NCI-H460 (cell line): ENCODE data around the gene SKIL. TPM values are rescaled to one million over a fixed set of nuclear protein-coding genes. Genes with fewer than 3 reads are reported as not detected.

Experiments used
- DNase-seq: peaks from one replicate; pipeline ENCODE4 v3.0.0-alpha.2; 2016; ENCODE audit warnings: low read depth; ENCODE audit errors: extremely low read depth
- total RNA-seq: library from RNA; depleted of rRNA; stranded (reverse); fragments of >200 nt; shearing (Covaris generic); gene quantifications from 2 replicates; pipeline ENCODE4 v1.2.3, GENCODE V29; 2014

SKIL gene
- total RNA-seq, 1 experiment from 2014 or later: 33.4 TPM

DNA sequence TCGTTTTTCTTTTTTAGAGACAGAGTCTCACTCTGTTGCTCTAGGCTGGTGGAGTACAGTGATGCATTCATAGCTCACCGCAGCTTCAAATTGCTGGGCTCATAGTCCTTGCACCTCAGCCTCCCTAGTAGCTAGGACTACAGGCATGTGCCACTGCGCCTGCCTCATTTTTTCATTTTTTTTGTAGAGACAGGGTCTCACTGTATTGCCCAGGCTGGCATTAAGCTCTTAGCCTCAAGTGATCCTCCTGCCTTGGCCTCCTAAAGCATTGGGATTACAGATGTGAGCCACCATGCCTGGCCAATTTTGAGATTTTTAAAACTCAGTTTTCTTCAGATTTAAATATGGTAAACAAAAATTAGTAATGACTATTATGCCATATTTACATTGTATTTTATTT, 29.0 kb downstream of the SKIL start:
- DNase-seq: no peak

DNA sequence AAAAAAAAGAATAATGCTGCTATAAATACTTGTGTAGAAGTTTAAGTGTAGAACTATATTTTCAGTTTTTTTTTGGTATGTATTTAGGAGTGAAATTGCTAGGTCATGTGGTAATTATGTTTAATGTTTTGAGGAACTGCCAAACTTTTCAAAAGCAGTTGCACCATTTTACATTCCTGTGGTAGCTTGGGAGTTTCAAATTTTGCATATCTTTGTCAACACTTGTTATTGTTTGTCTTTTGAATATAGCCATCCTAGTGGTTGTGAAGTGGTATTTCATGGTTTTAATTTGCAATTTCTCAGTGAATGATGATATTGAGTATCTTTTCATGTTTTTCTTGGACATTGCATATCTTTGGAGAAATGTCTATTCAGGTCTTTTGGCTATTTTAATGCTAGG, 30.4 kb downstream of the SKIL start:
- no peak for DNase-seq

DNA sequence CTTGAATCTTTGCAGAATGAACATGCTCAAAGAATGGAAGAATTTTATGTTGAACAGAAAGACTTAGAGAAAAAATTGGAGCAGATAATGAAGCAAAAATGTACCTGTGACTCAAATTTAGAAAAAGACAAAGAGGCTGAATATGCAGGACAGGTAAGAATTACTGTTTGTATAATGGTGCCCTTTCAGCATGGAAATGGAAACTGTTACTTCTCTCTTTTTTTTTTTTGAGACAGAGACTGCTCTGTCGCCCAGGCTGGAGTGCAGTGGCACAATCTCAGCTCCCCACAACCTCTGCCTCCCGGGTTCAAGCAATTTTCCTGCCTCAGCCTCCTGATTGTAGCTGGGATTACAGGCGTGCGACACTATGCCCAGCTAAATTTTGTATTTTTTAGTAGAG, 33.6 kb downstream of the SKIL start:
- no peak for DNase-seq

DNA sequence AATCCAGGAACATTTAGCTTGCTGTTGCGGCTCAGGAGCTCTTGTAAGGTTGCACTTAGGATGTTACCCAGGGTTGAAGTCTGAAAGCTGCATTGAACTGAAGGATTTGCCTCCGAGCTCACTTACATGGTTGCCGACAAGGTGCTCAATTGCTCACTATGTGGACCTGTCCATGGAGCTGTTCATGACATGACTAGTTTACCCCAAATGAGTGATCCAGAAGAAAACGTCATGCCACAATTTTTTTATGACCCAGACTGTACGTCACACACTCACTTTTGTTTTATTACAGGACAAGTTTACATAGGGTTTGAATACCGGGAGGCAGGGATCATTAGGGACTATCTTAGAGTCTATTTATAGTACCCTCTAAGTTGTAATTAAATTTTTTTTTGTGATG, 40.2 kb downstream of the SKIL start:
- no peak for DNase-seq

DNA sequence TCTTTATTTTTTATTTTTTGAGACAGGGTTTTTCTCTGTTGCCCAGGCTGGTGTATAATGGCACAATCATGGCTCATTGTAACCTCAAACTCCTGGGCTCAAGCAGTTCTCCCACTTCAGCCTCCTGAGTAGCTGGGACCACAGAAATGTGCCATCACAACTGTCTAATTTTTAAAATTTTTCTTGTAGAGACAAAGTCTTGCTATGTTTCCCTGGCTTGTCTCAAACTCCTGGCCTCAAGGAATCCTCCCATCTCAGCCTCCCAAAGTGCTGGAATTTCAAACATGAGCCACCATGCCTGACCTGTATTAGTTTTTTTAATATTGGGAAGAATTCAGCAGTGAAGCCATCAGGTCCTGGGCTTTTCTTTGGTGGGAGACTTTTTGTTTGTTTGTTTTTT, 47.6 kb downstream of the SKIL start:
- DNase-seq: no peak

DNA sequence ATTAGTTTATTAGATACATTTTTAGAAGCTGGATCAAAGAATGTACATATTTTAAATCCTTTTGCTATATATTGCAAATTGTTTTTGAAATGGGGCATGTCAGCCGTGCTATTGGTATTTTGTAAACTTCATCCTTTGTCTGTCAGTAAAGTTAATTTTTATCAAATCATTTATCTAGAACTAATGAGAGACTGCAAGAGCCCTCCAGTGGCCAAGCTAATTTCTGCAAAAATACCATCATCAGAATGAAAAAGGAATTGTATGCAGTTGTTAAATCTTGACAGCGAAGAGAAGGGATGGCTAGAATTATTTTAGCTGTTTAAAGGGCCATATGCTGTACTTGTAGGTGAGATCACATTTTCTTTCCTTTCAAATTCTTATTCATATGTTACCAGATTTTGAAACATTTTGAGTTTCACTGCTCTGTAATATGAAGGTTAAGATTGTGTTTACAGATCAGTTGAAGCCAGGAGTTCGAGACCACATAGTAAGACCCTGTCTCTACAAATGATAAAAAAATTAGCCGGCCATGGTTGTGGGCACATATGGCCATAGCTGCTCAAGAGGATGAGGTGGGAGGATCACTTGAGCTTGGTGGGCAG, 53.0 kb downstream of the SKIL start:
- DNase-seq: peak; percentile 16

DNA sequence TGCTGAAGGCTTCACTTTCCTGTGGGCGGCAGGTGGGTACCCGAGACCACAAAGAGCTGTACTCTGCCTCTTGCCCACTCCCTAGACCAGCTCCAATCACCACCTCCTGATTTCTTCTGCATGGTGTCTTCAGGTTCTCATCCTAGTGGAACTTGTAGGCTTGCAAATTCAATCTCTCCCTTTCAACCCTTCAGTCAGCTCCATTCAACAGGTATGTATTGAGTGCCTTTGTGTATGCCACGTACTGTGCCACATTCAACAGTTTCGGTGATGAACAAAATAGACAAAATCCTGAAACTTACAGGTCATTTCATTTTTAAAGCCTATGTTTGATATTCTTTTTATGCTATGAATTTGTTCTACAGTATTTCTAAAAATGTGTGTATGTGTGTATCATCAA, 55.8 kb downstream of the SKIL start:
- no peak for DNase-seq

DNA sequence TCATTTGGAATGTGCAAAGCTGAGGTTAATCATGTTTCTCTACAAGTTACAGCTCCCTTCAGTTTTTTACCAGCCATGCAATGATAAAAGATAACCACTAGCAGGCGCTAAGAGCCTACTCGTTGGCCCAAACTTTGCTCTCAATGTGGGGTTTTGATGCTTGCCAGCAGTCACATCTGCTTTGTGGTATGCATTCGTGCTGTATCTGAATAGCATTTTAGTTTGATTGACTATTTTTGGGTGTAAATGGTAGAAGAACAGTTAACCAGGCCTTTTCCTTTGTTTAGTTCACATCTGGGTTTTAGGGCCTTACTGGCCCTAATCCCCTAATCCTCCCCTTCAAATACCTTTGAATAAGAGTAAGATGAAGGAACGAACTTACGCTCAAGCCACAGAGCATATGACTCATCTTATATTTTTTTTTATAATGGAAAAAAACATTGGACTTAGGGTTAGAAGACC, 56.7 kb downstream of the SKIL start:
- DNase-seq: peak; percentile 56

DNA sequence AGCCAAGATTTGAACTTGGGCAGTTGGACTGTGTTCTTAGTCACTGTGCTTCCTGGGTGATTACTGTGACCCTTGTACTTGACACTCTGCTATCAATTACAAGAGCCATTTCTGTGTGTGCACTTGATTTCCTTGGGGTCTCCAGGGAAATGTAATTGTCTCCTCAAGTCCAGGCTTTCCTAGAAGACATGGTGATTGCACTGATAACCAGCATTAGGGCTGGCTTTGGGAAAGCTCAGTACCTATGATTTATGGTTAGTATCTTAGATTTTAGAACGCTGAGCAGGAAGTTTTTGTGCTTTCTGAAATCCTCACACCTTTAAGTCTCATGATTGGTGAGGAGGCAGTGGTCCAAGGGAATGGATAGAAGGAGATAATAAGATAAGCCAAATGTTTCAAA, 59.6 kb downstream of the SKIL start:
- DNase-seq: no peak

DNA sequence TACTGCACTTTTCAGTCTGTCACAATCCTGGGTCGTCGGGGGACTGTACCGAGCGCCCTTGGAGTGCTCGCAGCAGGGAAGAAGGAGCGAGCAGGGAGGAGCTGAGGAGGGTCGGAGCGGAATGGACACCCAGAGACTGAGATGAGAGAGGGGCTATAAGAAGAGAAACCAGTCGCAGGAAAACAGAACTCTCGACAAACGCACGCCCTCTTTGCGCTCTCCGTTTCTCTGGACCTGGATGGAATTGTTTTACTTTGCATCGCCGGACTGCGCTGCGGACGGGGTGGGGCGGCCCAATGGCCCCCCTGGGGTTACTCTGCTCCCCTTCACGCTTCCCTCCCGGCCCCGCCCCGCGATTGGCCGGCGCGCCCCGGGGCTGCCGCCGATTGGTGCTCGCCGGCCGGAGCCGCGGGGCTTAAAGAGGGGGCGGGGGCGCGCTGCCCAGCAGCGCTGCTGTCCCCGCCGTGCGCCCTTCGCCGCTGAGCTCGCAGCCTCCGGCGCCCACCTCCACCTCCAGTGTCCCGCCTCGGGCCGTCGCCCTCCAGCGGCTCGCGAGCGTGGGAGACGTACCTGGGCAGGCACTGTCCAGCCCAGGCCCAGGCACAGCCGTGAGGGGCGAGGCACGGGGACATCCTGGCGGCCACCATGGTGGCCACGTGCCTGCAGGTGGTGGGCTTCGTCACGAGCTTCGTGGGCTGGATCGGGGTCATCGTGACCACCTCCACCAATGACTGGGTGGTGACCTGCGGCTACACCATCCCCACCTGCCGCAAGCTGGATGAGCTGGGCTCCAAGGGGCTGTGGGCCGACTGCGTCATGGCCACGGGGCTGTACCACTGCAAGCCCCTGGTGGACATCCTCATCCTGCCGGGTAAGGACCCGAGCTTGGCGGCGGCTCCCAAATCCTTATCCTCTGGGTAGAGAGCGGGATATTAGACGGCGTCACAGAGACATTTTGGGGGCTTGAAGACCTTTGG, 61.2 kb downstream of the SKIL start, which contains the start of gene CLDN11:
CLDN11 (plus strand) TSS at position 447 of the 977 bp plus-strand sequence; CDS start at position 646, 199 bp downstream.
- peak; percentile 11 for DNase-seq

DNA sequence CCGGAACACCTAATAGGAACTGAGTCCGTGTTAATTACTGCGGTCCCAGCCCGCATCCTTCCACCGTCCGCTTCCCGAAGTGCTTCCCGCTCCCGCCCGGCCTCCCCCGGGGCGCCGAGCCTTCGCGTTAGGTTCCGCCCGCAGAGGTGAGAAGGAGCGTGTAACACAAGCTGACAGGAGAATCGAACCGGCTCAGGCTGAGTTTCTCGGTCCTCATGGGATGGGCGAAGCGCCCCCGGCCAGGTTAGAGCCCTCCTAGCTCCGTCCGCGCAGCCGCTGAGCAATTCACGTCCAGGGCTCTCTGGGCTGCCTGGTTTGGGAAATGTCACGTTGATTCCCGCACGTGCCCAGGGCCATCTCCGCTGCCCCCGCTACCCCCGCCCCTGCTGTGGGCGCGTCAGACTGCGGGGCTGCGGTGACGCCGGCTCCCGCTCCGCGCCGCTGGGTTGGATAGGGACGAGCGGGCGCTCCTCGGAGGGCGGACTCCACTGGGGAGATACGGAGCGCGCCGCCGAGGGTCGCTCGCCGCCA, 62.1 kb downstream of the SKIL start:
- DNase-seq: no peak

DNA sequence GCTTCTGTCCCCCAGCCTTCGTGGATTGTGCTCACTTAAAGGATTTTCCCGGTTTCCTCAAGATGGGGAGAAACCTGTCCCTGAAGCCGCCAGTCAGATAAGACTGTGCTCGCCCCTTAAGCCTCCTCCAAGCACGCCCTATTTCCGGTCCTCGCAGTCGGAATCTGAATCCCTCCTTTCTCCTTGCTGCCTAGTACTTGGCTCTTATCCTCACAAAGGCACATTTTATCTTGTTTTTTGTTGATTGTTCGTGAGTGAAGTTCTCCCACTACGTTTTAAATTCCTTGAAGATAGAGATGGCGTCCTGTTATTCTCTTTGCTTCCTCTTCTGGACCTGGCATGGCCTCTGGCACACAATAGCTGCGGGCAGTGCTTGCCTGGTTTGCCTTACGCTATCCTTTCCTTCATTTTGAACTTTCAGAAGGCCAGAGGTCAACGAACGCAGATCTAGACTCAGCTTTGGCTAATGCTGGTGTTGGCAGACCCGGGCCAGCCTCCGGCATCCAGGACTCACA, 62.8 kb downstream of the SKIL start:
- no peak for DNase-seq

DNA sequence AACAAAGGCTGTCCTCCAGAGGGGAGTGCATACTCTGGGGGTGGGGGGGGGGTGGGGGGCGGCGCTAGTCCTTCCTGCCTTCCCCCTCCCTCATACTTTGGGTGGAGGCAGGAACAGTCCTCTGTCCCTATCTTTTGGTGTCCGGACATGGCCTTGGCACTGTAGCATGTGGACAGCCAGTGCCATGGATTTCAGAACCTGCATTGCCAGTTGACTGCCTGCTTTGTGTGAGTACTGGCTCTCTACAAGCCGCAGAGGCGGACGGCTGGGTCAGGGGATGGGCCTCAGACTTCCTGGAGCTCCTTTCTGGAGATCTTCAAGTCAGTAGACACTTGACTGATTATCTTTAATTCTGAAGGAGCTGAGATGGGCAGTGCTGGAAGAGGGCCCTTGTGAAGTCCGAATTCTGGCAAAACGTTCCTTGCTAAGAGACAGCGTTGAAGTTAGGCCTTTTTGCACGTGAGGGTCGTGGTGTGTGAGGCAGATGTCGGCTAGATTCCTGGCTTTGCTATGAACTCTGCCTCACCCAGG, 63.7 kb downstream of the SKIL start:
- no peak for DNase-seq

DNA sequence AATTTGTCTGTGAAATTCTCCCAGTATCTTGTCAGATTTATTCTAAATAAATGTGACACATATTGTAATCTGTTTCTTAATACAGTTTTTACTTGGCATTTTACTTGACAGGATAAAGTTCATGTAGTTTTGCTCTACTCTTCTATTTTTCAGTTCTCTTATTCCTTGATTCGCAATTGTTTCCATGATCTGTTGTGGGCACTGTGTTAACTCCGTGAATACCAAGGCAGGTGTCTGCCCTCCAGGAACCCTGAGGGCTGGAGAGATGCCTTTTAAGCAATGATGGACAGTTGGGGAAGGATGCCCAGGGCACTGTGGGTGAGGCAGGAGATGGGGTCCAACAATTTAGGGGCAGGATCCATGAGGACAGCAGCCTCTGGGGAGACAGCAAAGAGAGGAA, 64.2 kb downstream of the SKIL start:
- no peak for DNase-seq

DNA sequence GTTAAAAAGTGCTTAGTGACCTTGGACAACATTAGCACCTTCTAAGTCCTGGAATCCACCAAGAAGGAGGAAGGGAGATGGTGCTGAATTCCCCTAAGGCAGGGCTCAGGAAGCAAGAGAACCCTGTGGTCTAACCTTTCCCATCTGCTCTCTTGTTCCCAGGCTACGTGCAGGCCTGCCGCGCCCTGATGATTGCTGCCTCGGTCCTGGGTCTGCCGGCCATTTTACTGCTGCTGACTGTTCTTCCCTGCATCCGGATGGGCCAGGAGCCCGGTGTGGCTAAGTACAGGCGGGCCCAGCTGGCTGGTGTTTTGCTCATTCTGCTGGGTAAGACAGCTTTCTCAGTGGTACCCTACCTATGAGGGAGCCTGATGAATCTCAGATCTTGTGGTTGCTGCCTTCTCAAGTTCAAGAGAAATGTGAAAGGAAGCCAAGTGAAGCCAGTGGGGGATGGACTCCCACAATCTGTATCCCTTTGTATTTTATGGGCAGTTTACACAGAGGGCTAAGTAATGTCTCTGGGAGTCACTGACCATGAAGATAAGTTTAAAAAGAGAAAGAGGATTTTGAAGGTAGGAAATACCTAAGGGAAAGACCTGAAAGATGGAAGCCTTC, 65.6 kb downstream of the SKIL start:
- DNase-seq: no peak

DNA sequence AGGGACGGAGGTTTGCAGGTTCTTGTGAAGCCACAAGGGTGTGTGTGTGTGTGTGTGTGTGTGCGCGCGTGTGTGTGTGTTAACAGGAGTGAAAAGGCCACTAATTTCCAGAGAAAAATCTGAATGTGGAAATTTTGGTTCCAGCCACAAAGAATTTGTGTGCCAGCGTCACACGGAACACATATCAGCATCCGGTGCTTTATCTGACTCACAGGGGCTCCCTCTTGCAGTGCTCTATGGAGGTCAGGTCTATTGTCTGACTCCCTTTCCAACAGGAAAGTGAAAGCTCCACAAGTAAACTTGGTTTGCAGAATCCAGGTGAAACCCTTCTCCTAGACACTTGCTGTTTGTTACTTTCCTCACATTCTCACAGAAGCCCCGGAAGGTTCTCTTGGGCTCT, 67.4 kb downstream of the SKIL start:
- DNase-seq: no peak

DNA sequence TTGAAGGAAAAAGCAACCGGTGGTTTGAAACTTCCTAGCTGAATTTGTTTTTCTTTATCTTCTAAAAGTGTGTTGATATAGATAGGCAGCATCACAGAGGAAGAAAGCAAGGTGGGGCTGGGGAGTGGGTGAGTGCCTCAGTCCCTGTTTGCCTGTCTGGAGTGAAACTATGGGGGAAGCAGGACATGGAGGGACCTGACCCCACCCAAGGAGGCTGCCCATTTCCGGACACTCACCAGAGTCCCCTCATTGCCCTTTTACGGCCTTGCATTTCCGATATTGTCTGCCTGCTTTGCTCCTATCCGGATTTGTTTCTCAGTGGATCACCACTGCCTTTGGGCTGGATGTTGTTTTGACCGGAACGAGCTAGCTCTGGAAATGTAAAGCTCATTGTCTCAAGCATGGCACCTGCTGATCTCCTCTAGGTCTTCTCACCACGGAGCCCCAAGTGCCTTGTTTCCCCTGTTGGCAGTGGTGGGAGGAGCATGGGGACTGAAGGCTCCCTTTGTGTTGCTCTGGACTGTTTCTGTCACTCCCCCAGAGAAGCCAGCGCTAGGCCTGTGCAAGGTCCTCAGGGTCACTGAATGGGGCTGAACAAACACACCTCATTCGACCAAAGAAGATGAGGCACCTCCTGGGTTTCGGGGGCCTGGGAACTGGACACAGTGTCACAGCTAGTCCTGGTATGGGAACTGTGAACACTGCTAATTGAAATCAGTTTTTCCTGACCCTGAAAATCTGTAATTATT, 68.2 kb downstream of the SKIL start:
- DNase-seq: no peak

DNA sequence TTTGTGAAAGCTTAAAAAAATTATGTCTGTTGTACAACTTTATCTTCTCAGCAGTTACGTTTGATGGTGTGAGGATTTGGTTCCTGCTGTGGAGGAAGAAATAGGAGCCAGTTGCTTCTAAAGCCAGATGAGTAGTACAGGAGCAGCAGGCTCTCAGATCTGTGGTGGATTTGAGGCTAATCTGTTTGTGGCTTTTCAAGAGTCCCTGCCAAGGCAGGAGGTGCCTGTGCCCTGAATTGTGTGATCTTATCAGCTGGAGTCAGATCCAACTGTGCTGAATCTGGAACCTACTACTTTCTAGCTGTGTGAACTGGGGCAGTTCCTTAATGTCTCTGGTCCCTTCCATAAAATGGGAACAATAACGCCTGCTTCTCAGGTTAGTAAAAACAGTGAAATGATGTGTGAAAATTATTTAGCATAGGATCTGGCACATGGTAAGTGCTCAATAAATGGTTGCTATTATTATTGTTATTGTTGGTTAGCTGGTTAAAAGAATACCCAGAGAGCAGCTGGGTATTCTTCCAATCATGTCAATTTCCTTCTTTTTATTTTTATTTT, 68.8 kb downstream of the SKIL start:
- DNase-seq: no peak

DNA sequence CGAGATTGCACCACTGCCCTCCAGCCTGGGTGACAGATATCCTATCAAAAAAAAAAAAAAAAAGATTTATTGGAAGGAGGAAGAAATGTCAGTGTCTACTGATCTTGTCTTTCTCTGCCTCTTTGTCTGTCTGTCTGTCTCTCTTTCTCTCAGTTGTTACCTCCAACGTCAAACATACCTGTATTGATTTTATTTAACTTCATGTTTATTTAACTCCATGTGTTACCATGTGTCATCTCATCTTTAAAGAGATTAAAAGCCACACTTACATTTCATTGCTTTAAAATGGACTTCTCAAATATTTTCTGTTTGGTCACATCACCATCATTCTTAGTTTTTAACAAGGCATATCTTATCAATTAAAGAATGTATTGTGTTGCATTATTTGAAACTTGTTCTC, 70.6 kb downstream of the SKIL start:
- DNase-seq: no peak

DNA sequence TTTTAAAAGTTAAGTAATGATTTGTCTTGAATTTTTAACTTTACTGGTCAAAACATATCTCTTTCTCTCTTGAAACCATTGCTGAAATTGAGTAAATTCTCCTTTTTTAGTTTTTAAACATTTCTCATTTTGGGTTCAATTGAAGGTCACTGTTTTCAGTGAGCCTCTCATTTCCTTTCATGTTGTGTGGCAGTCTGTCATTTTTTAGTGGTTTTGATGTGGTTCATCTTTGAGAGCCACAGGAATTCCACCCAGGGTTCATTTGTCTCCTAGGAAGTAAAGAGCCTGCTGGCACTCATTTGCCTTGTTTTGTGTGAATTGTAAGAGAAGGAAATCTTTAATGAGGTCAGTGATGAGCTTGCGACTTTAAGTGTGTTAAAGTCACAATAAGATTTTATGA, 71.5 kb downstream of the SKIL start:
- no peak for DNase-seq
